Right ventricle myocardium inferior (tissue), 1 donor: Measurements from ENCODE around the gene TSPYL4. TPM values are rescaled to one million over a fixed set of nuclear protein-coding genes. Genes with fewer than 3 reads are reported as not detected.
"Not testable (repeated sequence)": the region's sequence is repeated elsewhere in the genome, so short reads cannot be mapped to it uniquely, and the experiment has no call there.

Experiments used
- ATAC-seq: fragments of 200-7000 bp; cut with Tn5 transposase; one replicate; pipeline ENCODE4 v1.9.1; 2020; ENCODE audit warnings: mild to moderate bottlenecking, moderate library complexity
- DNase-seq: peaks from one replicate; pipeline ENCODE4 v3.0.0; 2021; ENCODE audit errors: missing footprints
- intact Hi-C: fragments of 100-400 bp; cut with DNase I; formaldehyde crosslinking; loops from one replicate; pipeline ENCODE4 v1.11.0; 2022
- long read RNA-seq: library from polyadenylated mRNA; unstranded; transcript quantifications from one replicate; pipeline ENCODE4 v2.0.0, GENCODE V29; 2021
- total RNA-seq: library from RNA; stranded (reverse); fragmentation: NEBNext Ultra II Directional; extraction: Animal tissue kit (Norgen Biotek cat#: 25700); gene quantifications from one replicate; pipeline ENCODE4 v1.2.1, GENCODE V29; 2021
- donor health status: DM: no; HTN: yes; CAD: no; lungs with severe emphysema.

Gene TSPYL4
- 27.4 TPM for total RNA-seq
- long read RNA-seq, full-length matches to known transcripts: 2 of 2 reads
- long read RNA-seq, partial matches to known transcripts: 0 of 2 reads
- long read RNA-seq, other reads (novel, unspliced or antisense): 0 of 2 reads

DNA sequence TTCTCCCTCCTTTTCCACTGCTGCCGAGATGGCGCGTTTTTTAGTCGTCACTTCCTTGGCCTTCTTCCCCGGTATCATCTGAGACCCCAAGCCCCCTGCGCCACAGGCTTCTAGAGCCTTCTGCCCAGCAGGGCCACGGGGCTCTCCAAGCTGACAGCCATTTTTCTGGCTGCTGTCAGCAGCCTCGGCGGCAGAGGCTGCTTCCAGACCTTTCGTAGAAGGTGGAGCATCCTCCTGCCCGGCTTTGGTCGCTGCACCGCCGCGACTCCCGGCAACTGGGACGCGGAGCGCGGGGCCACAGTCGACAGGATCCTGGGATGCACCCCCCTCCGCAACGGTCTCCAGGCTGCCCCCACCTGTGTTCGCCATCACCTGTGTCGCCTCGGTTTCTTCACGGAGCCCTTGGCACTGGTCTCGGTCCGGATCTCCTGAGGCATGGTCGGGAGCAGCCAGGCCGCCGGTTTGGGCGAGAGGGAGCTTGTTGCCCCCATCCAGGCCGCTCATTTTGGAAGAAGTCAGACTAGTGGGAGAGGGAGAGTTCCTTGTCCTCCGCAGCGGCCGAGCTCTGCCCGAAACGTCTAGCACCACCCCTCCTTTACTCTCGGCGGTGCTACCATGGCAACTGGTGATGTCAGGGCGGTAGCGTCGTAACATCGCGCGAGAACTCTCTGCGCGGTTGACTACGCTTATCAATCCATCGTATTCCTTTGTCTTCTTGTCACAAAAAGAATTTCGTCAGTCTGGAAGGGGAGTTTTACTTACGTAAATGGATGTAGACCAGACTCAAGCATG is at the start of gene TSPYL4:
TSS of gene TSPYL4 (minus strand) at position 571 of the 792 bp plus-strand sequence. CDS start at position 504, 67 bp downstream.
- DNase-seq (peak; percentile 97), ATAC-seq (peak; percentile 98)
- intact Hi-C loops: loop anchor here (2.0 to 5.0 kb wide), 2 partner anchors 25 to 36 kb away; partner anchors contain the start of gene TSPYL1

DNA sequence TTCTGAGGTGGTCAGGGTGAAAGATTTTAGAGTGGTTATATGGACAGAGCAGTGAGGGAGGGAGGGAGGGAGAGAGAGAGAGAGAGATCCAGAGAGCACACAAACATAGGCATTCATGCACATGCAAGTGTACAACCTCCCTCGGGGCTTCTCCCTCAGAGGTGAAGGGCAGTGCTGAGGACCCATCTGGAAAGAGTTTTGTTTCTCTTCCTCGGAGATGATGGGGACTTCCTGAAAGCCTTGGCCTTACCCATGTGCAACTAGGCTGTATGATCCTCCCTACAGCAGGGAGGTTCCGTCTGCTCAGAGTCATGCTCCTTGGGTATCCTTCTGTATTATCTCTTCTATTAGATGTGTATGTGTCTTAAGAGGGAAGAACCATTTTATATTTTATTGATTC is 47.2 kb upstream of the TSPYL4 start:
- DNase-seq: no peak
- intact Hi-C loops: no loop called here
- no peak for ATAC-seq

DNA sequence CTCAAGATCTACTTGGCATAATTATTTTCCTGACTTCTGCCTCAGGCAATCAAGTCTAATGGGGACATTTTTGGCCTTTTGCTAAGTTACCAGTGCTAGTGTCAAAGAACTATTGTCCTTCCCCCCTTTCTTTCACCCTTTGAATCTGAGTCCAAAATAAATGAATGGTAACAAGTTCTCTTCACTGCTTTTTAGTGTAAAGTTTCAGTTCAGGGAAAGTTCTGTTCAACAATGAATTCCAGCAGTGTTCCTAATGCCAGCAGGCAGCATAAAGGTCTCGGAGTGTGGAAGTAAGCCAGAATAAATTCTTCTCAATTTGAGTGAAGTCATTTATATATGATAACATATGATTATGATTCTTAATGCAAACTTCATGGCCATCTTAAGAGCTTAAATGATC is 46.7 kb upstream of the TSPYL4 start:
- intact Hi-C loops: no loop called here
- no peak for DNase-seq

DNA sequence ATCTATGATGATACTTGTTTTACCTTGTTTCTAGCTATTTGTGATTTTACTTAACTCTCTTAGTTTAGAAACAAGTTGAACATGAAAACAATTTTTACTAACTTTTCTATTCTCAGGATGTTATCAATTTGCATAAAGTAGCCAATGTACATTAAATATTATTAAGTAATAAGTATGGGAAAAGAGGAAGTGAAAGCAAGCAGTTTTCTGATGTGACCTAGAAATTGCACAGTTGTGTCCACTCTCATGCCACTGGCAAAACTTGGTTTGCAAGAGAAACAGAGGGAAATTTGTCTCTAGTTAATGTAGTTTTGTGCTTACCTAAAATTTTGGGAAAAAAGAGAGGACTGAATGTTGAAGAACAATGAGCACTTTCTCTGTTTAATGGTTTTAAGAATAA is 45.1 kb upstream of the TSPYL4 start:
- no peak for DNase-seq
- intact Hi-C loops: no loop called here
- ATAC-seq: no peak

More for the DNA sequence above, 46.7 kb upstream of the TSPYL4 start:
- ATAC-seq: no peak

DNA sequence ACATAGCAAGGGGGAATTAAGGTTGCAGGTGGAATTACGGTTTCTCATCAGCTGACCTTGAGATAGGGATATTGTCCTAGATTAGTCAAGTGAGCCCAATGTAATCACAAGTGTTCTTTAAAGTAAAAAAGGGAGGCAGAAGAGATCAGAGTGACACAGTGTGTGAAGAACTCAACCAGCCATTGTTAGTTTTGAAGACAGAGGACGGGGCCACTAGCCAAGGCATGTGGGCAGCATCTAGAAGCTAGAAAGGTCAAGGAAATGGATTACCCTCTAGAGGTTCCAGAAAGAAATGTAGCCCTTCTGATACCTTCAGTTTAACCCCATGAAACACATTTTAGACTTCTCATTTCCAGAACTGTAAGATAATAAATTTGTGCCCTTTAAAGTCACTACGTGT is 44.4 kb upstream of the TSPYL4 start:
- intact Hi-C loops: no loop called here
- ATAC-seq: no peak
- DNase-seq: no peak

DNA sequence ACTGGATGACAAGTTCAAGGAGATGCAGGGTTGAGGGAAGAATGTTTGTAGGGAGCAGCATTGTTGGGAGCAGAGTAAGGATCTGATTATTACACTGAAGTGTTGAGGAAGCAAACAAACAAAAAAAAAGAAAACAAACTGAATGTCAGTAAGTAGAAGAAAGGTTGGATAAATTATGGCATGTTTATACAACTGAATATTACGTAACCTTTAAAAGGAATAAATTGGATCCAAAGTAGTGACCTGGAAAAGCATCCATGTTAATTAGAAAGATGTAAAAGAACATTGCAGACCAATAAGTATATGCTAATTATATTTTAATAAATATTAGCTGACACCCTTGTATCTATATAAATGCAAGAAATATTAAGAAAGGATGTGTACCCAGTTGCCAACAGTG is 38.7 kb upstream of the TSPYL4 start:
- no peak for DNase-seq
- no peak for ATAC-seq
- intact Hi-C loops: no loop called here

DNA sequence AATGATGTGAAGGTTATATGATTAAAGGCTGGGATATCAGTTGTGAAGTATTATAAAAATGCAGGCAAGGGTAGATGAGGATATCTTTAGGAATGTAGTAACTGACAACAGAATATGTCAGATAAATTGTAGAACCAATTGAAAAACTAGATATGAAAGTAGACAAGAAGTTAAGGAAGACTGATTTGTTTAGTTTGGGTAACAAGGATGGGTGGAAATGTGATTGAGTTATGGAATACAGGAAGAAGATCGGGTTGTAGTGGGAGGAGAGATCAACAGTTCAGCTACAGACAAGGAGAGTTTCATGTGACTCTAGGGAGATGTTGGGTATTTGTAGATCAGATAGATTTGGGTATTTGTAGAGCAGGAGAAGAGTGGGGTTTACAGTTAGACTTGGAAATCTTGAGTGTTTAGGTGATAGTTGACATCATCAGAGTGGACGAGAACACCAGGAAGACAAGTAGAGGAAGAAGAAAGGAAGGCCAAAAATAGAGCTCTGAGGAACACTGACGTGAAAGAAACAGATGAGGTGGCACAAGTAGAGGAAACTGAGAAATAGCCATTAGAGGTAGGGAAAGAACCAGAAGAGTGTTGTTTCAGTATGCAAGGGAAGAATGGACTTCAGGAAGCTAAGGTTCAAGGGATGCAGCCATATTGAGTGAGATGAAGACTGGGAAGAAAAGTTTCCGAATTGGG is 38.0 kb upstream of the TSPYL4 start:
- DNase-seq (no peak), ATAC-seq (no peak)
- intact Hi-C loops: no loop called here

DNA sequence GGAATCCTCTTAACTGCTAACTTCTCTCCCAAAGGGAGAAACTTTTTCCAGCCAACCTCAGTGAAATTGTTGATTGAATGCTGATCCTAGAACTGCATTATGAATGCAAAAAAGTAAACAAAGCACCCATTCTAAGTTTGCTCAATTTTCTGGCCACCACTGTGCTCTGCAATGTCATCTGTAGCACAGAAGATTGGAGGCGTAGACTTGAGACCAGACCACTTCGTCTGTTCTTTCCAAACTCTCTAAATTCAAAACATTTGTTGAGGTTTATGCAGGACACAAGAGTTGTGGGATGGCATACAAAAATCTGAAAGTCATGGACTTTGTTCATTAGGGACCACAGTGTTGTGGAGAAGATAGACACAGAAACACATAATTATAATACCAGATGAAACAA is 36.9 kb upstream of the TSPYL4 start:
- no peak for DNase-seq
- intact Hi-C loops: no loop called here
- no peak for ATAC-seq

DNA sequence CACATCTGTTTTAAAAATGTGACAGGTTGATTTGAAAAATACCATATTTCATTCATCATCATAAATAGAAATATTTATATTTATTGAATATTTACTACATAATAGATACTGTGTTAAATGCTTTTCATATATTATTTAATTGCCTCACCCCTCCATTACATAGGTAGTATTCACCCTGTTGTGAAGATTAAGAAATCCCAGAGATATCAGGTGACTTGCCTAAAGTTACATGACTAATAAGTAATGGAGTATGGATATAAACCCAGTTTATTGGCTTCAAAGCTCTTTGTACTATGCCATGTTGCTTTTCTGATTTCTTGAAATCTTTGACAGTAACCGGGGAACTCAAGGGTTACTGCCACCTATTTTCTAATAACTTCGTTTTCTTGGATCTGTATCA is 36.0 kb upstream of the TSPYL4 start:
- intact Hi-C loops: loop anchor here (5.0 kb wide), 1 partner anchor 157 kb away; no protein-coding TSS in a partner anchor
- DNase-seq: no peak
- no peak for ATAC-seq

DNA sequence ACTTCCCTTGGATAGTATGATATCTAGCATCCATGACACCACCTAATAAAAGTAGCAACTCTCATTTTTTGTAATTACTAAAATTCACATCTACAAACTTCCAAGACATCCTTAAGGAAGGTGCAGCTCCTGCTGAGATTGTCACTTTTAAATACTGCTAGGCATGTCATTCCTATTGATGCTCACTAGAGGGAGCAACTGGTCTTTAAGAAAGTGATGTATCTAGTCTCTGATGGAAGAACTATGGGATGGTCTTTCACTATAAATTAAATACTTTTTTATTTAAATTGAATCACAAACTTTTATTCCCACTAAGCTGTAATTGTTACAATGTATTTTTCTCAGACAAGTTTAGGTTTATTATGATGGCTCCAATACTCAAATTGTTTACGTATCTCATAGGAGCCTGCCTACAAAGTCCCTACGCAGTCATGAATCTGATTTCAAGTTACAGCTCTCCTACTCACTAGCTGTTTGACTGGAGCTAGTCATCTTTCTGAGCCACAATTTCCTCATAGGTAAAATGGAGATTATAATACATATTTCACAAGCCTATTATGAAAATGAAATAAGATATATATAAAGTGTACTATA is 33.9 kb upstream of the TSPYL4 start:
- intact Hi-C loops: loop anchor here (2.0 to 5.0 kb wide), 2 partner anchors 160 to 245 kb away; no protein-coding TSS in a partner anchor
- no peak for DNase-seq
- ATAC-seq: no peak

DNA sequence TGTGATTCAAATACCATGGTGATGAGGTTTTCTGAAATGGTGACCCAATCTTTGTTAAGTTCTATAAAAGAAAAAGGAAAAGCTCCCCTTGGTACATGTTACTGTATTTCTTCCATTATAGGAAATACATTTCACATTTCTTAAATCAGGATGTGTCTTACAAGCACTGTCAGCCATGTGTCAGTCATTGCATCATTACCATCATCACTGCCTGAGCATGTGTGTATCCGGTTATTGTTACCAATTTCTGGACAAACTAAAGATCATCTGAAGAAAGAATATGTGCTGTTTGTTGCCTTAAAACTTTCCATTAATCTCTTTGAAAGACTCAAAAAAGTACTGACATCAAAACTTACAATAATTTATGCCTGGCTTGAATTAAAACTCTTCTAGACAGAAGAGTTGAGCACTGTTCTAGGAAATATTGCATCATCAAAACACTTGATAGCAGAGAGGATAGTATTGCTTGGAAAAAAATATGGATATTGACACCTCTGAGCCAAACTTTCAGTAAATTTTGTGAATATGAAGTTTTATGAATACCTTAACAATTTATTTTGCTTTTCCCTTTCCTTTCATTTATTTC is 33.0 kb upstream of the TSPYL4 start:
- ATAC-seq (no peak), DNase-seq (no peak)
- intact Hi-C loops: loop anchor here (2.0 to 5.0 kb wide), 2 partner anchors 160 to 246 kb away; no protein-coding TSS in a partner anchor

DNA sequence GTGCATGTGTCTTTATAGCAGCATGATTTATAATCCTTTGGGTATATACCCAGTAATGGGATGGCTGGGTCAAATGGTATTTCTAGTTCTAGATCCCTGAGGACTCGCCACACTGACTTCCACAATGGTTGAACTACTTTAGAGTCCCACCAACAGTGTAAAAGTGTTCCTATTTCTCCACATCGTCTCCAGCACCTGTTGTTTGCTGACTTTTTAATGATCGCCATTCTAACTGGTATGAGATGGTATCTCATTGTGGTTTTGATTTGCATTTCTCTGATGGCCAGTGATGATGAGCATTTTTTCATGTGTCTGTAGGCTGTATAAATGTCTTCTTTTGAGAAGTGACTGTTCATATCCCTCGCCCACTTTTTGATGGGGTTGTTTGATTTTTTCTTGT is 31.1 kb upstream of the TSPYL4 start:
- DNase-seq, ATAC-seq: not testable (repeated sequence)
- intact Hi-C loops: loop anchor here (5.0 kb wide), 1 partner anchor 162 kb away; no protein-coding TSS in a partner anchor

DNA sequence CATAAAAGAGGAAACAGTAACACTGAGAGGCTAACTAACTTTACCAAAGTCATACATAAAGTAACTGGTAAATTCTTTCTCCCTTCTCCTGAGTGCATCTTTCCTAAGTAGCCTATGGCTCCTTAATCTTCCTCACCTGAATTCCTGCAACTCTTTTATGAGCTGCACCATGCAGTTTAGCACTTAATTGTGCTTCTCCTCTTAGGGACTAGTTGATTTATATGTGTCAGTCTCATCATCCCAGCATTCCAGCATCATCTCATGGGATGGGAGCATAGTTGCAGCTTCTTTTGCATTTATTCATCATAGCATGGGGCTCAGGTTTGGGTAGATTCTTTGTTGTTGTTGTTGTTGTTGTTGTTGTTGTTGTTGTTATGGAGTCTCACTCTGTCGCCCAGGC is 29.3 kb upstream of the TSPYL4 start:
- no peak for DNase-seq
- no peak for ATAC-seq
- intact Hi-C loops: no loop called here

DNA sequence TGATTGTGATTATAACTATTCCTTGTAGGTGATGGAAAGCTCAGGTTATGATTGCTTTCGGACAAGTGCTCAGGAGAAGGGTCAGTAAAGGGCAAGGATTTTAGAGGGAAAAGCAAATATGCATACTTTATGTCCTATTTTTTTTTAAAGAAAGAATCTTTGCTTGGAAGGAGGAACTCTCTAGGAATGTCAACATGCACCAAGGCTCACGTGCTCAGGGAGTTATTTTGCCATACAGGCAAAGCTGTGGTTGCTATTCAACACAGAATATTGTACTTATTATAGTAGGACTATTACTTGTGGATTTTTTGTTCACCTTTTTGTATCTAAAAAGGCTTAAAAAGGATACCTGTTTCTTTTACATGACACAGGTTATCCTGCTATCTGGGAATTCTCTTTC is 28.8 kb upstream of the TSPYL4 start:
- no peak for ATAC-seq
- intact Hi-C loops: no loop called here

DNA sequence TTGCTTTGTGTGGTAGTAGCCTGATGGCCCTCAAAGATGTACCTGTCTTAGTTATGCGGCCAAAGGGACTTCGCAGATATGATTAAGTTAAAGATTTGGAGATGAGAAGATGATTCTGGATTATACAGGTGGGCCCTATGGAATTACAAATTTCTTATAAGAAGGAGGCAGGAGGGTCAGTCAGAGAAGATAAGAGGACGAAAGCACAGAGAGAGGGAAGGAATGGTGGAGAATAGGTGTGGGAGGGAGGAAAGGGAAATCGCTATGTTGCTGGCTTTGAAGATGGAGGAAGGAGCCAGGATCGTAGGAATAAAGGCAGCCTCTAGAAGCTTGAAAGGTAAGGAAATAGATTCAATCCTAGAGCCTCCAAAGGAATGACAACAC is 27.1 kb upstream of the TSPYL4 start:
- intact Hi-C loops: no loop called here
- DNase-seq (no peak), ATAC-seq (no peak)

More for the DNA sequence above, 28.8 kb upstream of the TSPYL4 start:
- DNase-seq: no peak

DNA sequence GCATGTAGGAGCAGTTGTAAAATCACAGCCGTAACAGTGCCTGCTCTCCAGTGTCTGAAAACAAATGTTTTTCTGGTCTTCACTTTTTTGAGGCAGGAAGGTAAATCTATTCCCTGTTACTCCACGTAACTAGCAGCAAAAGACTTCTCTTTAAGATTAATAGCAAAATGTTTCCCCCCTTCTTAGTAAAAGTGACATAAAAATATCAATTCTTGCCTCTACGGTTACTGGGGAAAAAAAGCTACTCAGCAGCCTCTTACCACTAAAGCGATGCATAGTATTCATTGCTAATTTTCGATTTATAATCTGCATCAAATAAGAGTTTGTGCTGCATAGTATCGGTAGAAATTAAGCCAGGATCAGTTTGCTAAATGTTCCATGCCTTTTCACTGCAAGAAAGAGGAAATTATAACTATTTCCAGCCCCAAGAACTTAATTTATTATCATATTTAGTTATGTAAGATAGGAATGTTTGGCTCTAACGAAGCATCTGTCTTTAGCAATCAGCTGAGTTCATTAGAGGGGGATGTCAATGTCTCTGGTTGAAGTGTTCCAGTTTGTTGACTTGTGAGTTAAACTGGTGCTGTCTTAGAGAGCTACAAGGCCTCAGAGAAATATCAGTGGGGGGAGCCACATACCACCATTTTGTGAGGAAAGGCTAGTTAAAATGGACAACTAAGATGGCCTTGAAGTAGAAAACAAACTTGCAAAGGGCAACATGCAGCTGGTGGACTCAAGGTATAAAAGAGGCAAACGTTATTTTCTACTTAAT is 26.5 kb upstream of the TSPYL4 start:
- DNase-seq: no peak
- no peak for ATAC-seq
- intact Hi-C loops: no loop called here

DNA sequence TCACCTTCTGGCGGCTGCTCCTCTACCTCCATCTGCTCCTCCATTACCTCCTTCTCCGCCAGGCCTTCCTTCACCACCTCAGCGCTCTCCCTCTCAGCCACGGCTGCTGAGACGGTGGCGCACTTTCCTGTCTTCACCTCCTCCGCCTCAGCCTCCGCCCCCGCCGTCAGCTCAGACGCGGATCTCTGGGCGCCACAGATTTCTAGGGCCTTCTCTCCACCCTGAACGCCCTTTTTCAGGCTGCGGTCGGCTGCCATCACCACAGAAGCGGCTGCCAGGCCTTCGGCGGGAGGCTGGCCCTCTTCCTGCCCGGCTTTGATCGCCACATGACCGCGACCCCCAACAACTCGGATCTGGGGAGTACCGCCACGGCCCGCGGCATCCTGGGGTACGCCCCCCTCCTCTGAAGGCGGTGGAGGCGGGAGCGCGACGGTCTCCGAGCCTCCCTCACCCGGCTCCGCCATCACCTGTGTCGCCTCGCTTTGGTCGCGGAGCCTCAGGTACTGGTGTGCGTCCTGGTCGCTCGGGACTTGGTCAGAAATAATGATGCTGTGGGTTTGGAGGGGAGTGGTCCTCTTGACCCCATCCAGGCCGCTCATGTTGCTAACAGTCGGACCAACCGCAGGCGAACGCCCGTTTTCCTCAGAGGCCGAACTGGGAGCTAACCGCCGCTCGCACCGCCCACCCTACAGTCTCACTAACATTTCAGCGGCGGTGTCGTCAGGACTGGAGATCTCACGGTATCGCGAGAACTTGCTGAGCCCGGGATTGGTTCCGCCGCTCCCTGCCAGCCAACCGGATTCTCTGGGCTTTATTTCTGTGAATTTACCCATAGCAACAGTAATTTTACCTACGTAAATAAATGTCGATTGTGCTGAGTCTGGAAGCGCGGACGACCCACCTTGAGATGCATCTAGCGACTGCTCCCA is 25.6 kb upstream of the TSPYL4 start, which contains the start of gene TSPYL1:
TSS of gene TSPYL1 (minus strand) at position 699 of the 929 bp plus-strand sequence. CDS start at position 599, 100 bp downstream.
- intact Hi-C loops: loop anchor here (2.0 to 5.0 kb wide), 2 partner anchors 25 to 93 kb away; partner anchors contain the start of genes DSE and TSPYL4
- peak; percentile 98 for ATAC-seq
- DNase-seq: peak; percentile 96
